H1 (cell line): ENCODE results near the gene GZF1. TPM values are rescaled to one million over a fixed set of nuclear protein-coding genes. Genes with fewer than 3 reads are reported as not detected.

Source experiments
- CTCF ChIA-PET: fragments of 300-600 bp; sonication (Branson Sonifier 250); formaldehyde crosslinking; loops from one replicate; lab custom pipeline; 2021; ENCODE audit not compliant: partially characterized antibody; lab: Charles Lee
- POLR2A ChIA-PET: fragments of 300-600 bp; sonication (Branson Sonifier 250); formaldehyde crosslinking; loops from one replicate; lab custom pipeline; 2021; ENCODE audit warnings: inconsistent platforms; ENCODE audit not compliant: partially characterized antibody; lab: Charles Lee
- DNase-seq, 2 experiments: peaks; one replicate each; pipeline versions ENCODE4 v3.0.0 to v3.0.0-alpha.2; 2010 to 2022; ENCODE audit warnings: low spot score in 2 of 2, low read depth in 1 of 2, mixed read lengths in 1 of 2
- FAIRE-seq: peaks from 2 replicates; lab custom pipeline; 2011; peaks lifted over from hg19 to GRCh38; lab: Jason Lieb, UNC
- H2AFZ ChIP-seq: 2 replicates; pipeline ENCODE4 v1.8.1; 2012; ENCODE audit warnings: low read length, inconsistent platforms
- H2AK5ac ChIP-seq: 2 replicates; pipeline ENCODE4 v1.6.1; 2013; ENCODE audit warnings: low read depth, low read length
- H2BK120ac ChIP-seq: replicated peaks from 2 replicates; pipeline ENCODE3; 2013; ENCODE audit warnings: low read depth, low read length, inconsistent platforms
- H2BK12ac ChIP-seq: 2 replicates; pipeline ENCODE4 v1.6.1; 2013; ENCODE audit warnings: low read depth, low read length
- H2BK15ac ChIP-seq: 2 replicates; pipeline ENCODE4 v1.6.1; 2013; ENCODE audit warnings: low read length
- H2BK20ac ChIP-seq: 2 replicates; pipeline ENCODE4 v1.6.1; 2013; ENCODE audit warnings: low read length
- H2BK5ac ChIP-seq: 2 replicates; pipeline ENCODE4 v1.6.1; 2013; ENCODE audit warnings: low read depth, low read length
- H3K14ac ChIP-seq: 2 replicates; pipeline ENCODE4 v1.6.1; 2013; ENCODE audit warnings: inconsistent platforms; ENCODE audit not compliant: insufficient read length
- H3K18ac ChIP-seq: 2 replicates; pipeline ENCODE4 v1.6.1; 2013; ENCODE audit warnings: low read length; ENCODE audit errors: extremely low read depth
- H3K23ac ChIP-seq: 2 replicates; pipeline ENCODE4 v1.6.1; 2013; ENCODE audit warnings: inconsistent platforms; ENCODE audit not compliant: insufficient read length
- H3K23me2 ChIP-seq: 2 replicates; pipeline ENCODE4 v1.6.1; 2013; ENCODE audit warnings: low read depth, low read length
- H3K27ac ChIP-seq: 2 replicates; pipeline ENCODE4 v1.6.1; 2011; ENCODE audit warnings: low read depth, low read length, inconsistent platforms
- H3K27me3 ChIP-seq, 4 experiments: replicated peaks in 1 of 4; 1 replicate in 1 of 4; 2 replicates in 3 of 4; pipeline versions ENCODE4 v1.6.1 to v1.8.1; 2011 to 2013; ENCODE audit warnings: low read length in 3 of 4, mild to moderate bottlenecking in 3 of 4, inconsistent platforms in 2 of 4, mixed read lengths in 2 of 4, moderate library complexity in 1 of 4; ENCODE audit not compliant: control insufficient read depth in 3 of 4, insufficient read depth in 3 of 4; ENCODE audit errors: extremely low read depth in 1 of 4
- H3K36me3 ChIP-seq, 4 experiments: 2 replicates each; pipeline versions ENCODE4 v1.6.1 to v1.8.1; 2011 to 2013; ENCODE audit warnings: mild to moderate bottlenecking in 4 of 4, low read length in 3 of 4, moderate library complexity in 2 of 4, control low read depth in 1 of 4, inconsistent platforms in 1 of 4; ENCODE audit not compliant: insufficient read depth in 4 of 4, control insufficient read depth in 2 of 4
- H3K4ac ChIP-seq: replicated peaks from 2 replicates; pipeline ENCODE3; 2013; ENCODE audit warnings: low read length, low read depth, mixed read lengths, inconsistent platforms; ENCODE audit not compliant: insufficient read length
- H3K4me1 ChIP-seq, 4 experiments: replicated peaks in 1 of 4; 1 replicate in 1 of 4; 2 replicates in 3 of 4; pipeline versions ENCODE4 v1.6.1 to v1.8.1; 2011 to 2013; ENCODE audit warnings: low read length in 3 of 4, inconsistent platforms in 2 of 4, mixed read lengths in 1 of 4; ENCODE audit not compliant: insufficient read depth in 4 of 4, control insufficient read depth in 3 of 4
- H3K4me2 ChIP-seq, 2 experiments: 2 replicates each; pipeline versions ENCODE4 v1.6.1 to v1.8.1; 2011 to 2013; ENCODE audit warnings: low read depth in 2 of 2, low read length in 2 of 2, control low read depth in 1 of 2, inconsistent platforms in 1 of 2, mild to moderate bottlenecking in 1 of 2; ENCODE audit not compliant: insufficient read depth in 1 of 2
- H3K4me3 ChIP-seq, 4 experiments: fragments of 200-600, 300-600 bp in 1 of 4; sonication (generic), shearing (Covaris generic), sonication (Bioruptor Twin) in 1 of 4; 2 replicates each; pipeline versions ENCODE4 v1.5.1 to v1.8.1; 2011 to 2016; ENCODE audit warnings: low read length in 4 of 4, low read depth in 3 of 4, control low read depth in 2 of 4, inconsistent platforms in 2 of 4, mild to moderate bottlenecking in 2 of 4, mixed read lengths in 1 of 4, moderate library complexity in 1 of 4; ENCODE audit not compliant: insufficient read depth in 2 of 4; ENCODE audit errors: extremely low read depth in 1 of 4
- H3K56ac ChIP-seq: replicated peaks from 2 replicates; pipeline ENCODE3; 2013; ENCODE audit warnings: low read depth, mild to moderate bottlenecking, mixed read lengths, low read length, inconsistent platforms; ENCODE audit not compliant: insufficient read length
- H3K79me1 ChIP-seq: 2 replicates; pipeline ENCODE4 v1.6.1; 2013; ENCODE audit warnings: low read depth, low read length, control low read depth
- H3K79me2 ChIP-seq, 2 experiments: 2 replicates each; pipeline versions ENCODE4 v1.6.1 to v1.8.1; 2012 to 2013; ENCODE audit warnings: low read length in 2 of 2, mild to moderate bottlenecking in 2 of 2, inconsistent platforms in 1 of 2; ENCODE audit not compliant: insufficient read depth in 2 of 2, control insufficient read depth in 1 of 2
- H3K9ac ChIP-seq, 4 experiments: replicated peaks in 1 of 4; 1 replicate in 1 of 4; 2 replicates in 3 of 4; pipeline versions ENCODE4 v1.6.1 to v1.8.1; 2011 to 2013; ENCODE audit warnings: low read depth in 3 of 4, low read length in 3 of 4, control low read depth in 2 of 4, mild to moderate bottlenecking in 2 of 4, moderate library complexity in 2 of 4, inconsistent platforms in 1 of 4; ENCODE audit errors: extremely low read depth in 1 of 4
- H3K9me3 ChIP-seq, 2 experiments: 2 replicates each; pipeline versions ENCODE4 v1.6.1 to v1.8.1; 2012 to 2013; ENCODE audit warnings: mild to moderate bottlenecking in 2 of 2, moderate library complexity in 2 of 2, control low read depth in 1 of 2, inconsistent platforms in 1 of 2, low read depth in 1 of 2, low read length in 1 of 2, mixed read lengths in 1 of 2; ENCODE audit not compliant: insufficient read depth in 2 of 2
- H4K20me1 ChIP-seq, 2 experiments: replicated peaks in 1 of 2; 2 replicates each; pipeline versions ENCODE3 to v1.8.1; 2011 to 2013; ENCODE audit warnings: inconsistent platforms in 2 of 2, low read length in 2 of 2, mild to moderate bottlenecking in 1 of 2; ENCODE audit not compliant: insufficient read depth in 2 of 2, control insufficient read depth in 1 of 2
- H4K5ac ChIP-seq: 2 replicates; pipeline ENCODE4 v1.6.1; 2013; ENCODE audit warnings: low read length, low read depth, mixed read lengths, inconsistent platforms; ENCODE audit not compliant: insufficient read length
- H4K8ac ChIP-seq: 2 replicates; pipeline ENCODE4 v1.8.0; 2013; ENCODE audit warnings: mild to moderate bottlenecking, moderate library complexity, low read length, inconsistent platforms; ENCODE audit not compliant: insufficient read depth; ENCODE audit errors: extremely low read depth
- H4K91ac ChIP-seq: replicated peaks from 2 replicates; pipeline ENCODE3; 2013; ENCODE audit warnings: low read length, mixed read lengths, inconsistent platforms; ENCODE audit not compliant: insufficient read length
- POLR2AphosphoS5 ChIP-seq: IDR thresholded peaks from 2 replicates; pipeline ENCODE4 v1.6.1; 2011; ENCODE audit warnings: low read depth, low read length
- RAD21 ChIP-seq, 2 experiments: IDR thresholded peaks in 1 of 2; conservative IDR thresholded peaks in 1 of 2; 2 replicates each; pipeline ENCODE4 v1.6.1; 2011; ENCODE audit warnings: low read depth in 2 of 2, low read length in 2 of 2, improper control_type of control experiment in 1 of 2, inconsistent platforms in 1 of 2, mild to moderate bottlenecking in 1 of 2, moderate library complexity in 1 of 2
- WGBS, 2 experiments: shearing (Covaris generic) in 1 of 2; methylation state at CpG; one replicate each; pipeline versions ENCODE4 v1.1.6 to v1.1.7; 2013 to 2015; ENCODE audit warnings: low lambda C conversion rate in 2 of 2, mixed read lengths in 2 of 2, inconsistent platforms in 1 of 2, low coverage in 1 of 2, missing lambda C conversion rate in 1 of 2; ENCODE audit not compliant: insufficient replicate concordance in 2 of 2, insufficient coverage in 1 of 2, insufficient read length in 1 of 2; ENCODE audit errors: extremely low coverage in 1 of 2, missing lambda C conversion rate in 1 of 2; 5-methylcytosine and 5-hydroxymethylcytosine counted together
- polyA plus RNA-seq, 7 experiments: library from polyadenylated mRNA; depleted of rRNA in 3 of 7; stranded (reverse) in 5 of 7; unstranded in 2 of 7; fragments of >200 nt in 5 of 7; fragments of 200-250 nt in 2 of 7; gene quantifications; 1 replicate in 5 of 7; 2 replicates in 1 of 7; 4 replicates in 1 of 7; pipeline versions ENCODE4 v1.2.1 to v1.2.3, GENCODE V29; 2011 to 2013; ENCODE audit warnings: missing spikeins in 2 of 7, mixed read lengths in 2 of 7
- total RNA-seq: library from RNA; stranded (reverse); fragmentation: NEBNext Ultra II Directional; extraction: Animal tissue kit (Norgen Biotek cat#: 25700); gene quantifications from 2 replicates; pipeline ENCODE4 v1.2.1, GENCODE V29; 2021
- TF ChIP-seq, protein P1 (sequence below): IDR thresholded peaks from 2 replicates; pipeline ENCODE4 v1.6.1; 2012; ENCODE audit warnings: inconsistent platforms
- TF ChIP-seq, protein P2 (sequence below), 3 experiments: IDR thresholded peaks; 1 replicate in 2 of 3; 2 replicates in 1 of 3; pipeline versions ENCODE4 v1.5.1 to v1.6.1; 2011; ENCODE audit warnings: low read length in 3 of 3, mild to moderate bottlenecking in 3 of 3, inconsistent platforms in 2 of 3, low read depth in 1 of 3, moderate library complexity in 1 of 3; ENCODE audit not compliant: insufficient read depth in 1 of 3; ENCODE audit errors: control extremely low read depth in 1 of 3

Gene GZF1
- total and polyA plus RNA-seq, 2 of the 8 experiments (the other 6 are each of a cell fraction or from before 2014, with no cell fraction given): 8.2 to 11.9 TPM

GRCh38 chr20:23356203-23356602 is 5.8 kb upstream of the GZF1 start:
- Histone ChIP-seq H3K4ac (no peak overlapping the region), H3K14ac (no peak overlapping the region), H3K27me3 (no peaks in the 10 kb centered on the region)
- peak; percentile 30; the same call in 1 of the 2 replicates for TF ChIP-seq POLR2AphosphoS5
- TF ChIP-seq, protein P1, sequence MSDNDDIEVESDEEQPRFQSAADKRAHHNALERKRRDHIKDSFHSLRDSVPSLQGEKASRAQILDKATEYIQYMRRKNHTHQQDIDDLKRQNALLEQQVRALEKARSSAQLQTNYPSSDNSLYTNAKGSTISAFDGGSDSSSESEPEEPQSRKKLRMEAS: no peak; the same call in 1 of the 2 replicates
- peak; percentile 22; a peak in 2 of 4 replicates for TF ChIP-seq RAD21 (IDR thresholded peaks at IDR 0.05 in 1 of 2, conservative IDR thresholded peaks at IDR 0.05 in 1 of 2; ENCODE audit: low read depth in 2 of 2, low read length in 2 of 2)
- TF ChIP-seq, protein P2, sequence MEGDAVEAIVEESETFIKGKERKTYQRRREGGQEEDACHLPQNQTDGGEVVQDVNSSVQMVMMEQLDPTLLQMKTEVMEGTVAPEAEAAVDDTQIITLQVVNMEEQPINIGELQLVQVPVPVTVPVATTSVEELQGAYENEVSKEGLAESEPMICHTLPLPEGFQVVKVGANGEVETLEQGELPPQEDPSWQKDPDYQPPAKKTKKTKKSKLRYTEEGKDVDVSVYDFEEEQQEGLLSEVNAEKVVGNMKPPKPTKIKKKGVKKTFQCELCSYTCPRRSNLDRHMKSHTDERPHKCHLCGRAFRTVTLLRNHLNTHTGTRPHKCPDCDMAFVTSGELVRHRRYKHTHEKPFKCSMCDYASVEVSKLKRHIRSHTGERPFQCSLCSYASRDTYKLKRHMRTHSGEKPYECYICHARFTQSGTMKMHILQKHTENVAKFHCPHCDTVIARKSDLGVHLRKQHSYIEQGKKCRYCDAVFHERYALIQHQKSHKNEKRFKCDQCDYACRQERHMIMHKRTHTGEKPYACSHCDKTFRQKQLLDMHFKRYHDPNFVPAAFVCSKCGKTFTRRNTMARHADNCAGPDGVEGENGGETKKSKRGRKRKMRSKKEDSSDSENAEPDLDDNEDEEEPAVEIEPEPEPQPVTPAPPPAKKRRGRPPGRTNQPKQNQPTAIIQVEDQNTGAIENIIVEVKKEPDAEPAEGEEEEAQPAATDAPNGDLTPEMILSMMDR (IDR thresholded peaks at IDR 0.05; ENCODE audit: control extremely low read depth in 1 of 3, insufficient read depth in 1 of 3, low read depth in 1 of 3, low read length in 3 of 3): peak in 2 of 3 experiments; percentile 30 to 44; a peak in 3 of 4 replicates
- TF ChIP-seq, all 59 proteins: peak for 3
- H4K91ac ChIP-seq: no peak overlapping the region
- H2BK20ac ChIP-seq: no peak overlapping the region
- H3K79me2 ChIP-seq: peaks cover 7 to 25% of the 10 kb centered on the region in 2 experiments; a peak in 3 of 4 replicates
- DNase-seq (peak in 1 of 2 experiments; percentile 70), FAIRE-seq (no peak)
- no peak overlapping the region for H2BK5ac ChIP-seq
- no peak overlapping the region for H2AFZ ChIP-seq
- H4K5ac ChIP-seq: no peak overlapping the region
- no peak overlapping the region for H3K18ac ChIP-seq
- H3K9ac ChIP-seq: no peak overlapping the region
- peak overlapping the region; percentile 92 to 98 for H3K4me2 ChIP-seq
- 31% methylated on average over 27 of the region's 27 CpGs; no CpG with 5 or more reads in 1 of the 2 experiments for WGBS, 2 experiments
- peak overlapping the region; percentile 45; the same call in 1 of the 2 replicates for H4K8ac ChIP-seq
- peaks cover 1 to 9% (median 7%) of the 10 kb centered on the region in 4 experiments; a peak in 5 of 7 replicates for H3K4me1 ChIP-seq
- H3K56ac ChIP-seq: no peak overlapping the region
- H4K20me1 ChIP-seq: peaks cover 0 to 9% of the 10 kb centered on the region in 2 experiments
- no peak overlapping the region for H2BK12ac ChIP-seq
- H3K4me3 ChIP-seq: peak overlapping the region; percentile 0 to 95 (median 17); a peak in 4 of 8 replicates
- H2AK5ac ChIP-seq: no peak overlapping the region
- H3K36me3 ChIP-seq: peaks cover 0 to 9% (median 9%) of the 10 kb centered on the region in 4 experiments; a peak in 6 of 8 replicates
- H3K23ac ChIP-seq: no peak overlapping the region
- no peak overlapping the region for H3K27ac ChIP-seq
- CTCF ChIA-PET: interaction anchor here (1.0 to 1.5 kb wide), 3 partner anchors 67 to 1018 kb away, joined by 3 to 4 read pairs (median 4); no protein-coding TSS in a partner anchor
- POLR2A ChIA-PET: interaction anchor here (1.0 to 1.5 kb wide), 2 partner anchors 9 to 552 kb away, joined by 3 to 5 read pairs; no protein-coding TSS in a partner anchor
- no peaks in the 10 kb centered on the region for H3K9me3 ChIP-seq
- H3K79me1 ChIP-seq: peaks cover 3% of the 10 kb centered on the region; the same call in 1 of the 2 replicates
- peaks cover 8% of the 10 kb centered on the region; the same call in 1 of the 2 replicates for H3K23me2 ChIP-seq
- H2BK120ac ChIP-seq: no peak overlapping the region
- no peak overlapping the region for H2BK15ac ChIP-seq
